Gastroesophageal sphincter (tissue), 4 donors: ENCODE data around the gene RFX3. TPM values are rescaled to one million over a fixed set of nuclear protein-coding genes. Genes with fewer than 3 reads are reported as not detected.

Experiments used
- ATAC-seq: fragments of 150-250 bp; one replicate; pipeline ENCODE4 v1.9.1; 2016; ENCODE audit warnings: mild to moderate bottlenecking, moderate library complexity
- H3K27ac ChIP-seq, 4 donors: fragments of 200-600 bp; sonication (generic) in 3 of 4; 1 replicate in 3 of 4; 2 replicates in 1 of 4; pipeline ENCODE4 v1.5.1; 2016 to 2019
- H3K27me3 ChIP-seq: fragments of 200-600 bp; sonication (generic); one replicate; pipeline ENCODE4 v1.5.1; 2019
- H3K36me3 ChIP-seq, 2 donors: fragments of 200-600 bp; sonication (generic); one replicate each; pipeline ENCODE4 v1.5.1; 2019; ENCODE audit warnings: control low read depth in 1 of 2
- H3K4me1 ChIP-seq, 3 donors: fragments of 200-600 bp; sonication (generic); 1 replicate in 2 of 3; 2 replicates in 1 of 3; pipeline ENCODE4 v1.5.1; 2016 to 2019; ENCODE audit warnings: control low read depth in 2 of 3
- H3K4me3 ChIP-seq, 2 donors: fragments of 200-600 bp; sonication (generic); one replicate each; pipeline ENCODE4 v1.5.1; 2019; ENCODE audit warnings: mild to moderate bottlenecking in 1 of 2, moderate library complexity in 1 of 2
- H3K9me3 ChIP-seq, 3 donors: fragments of 200-600 bp; sonication (generic); one replicate each; pipeline ENCODE4 v1.5.1; 2017 to 2019; ENCODE audit warnings: control low read depth in 2 of 3
- CTCF ChIP-seq, 4 experiments: fragments of 200-600 bp in 2 of 4; fragments of 450-650 bp in 2 of 4; sonication (generic) in 1 of 4; IDR thresholded peaks; one replicate each; pipeline ENCODE4 v1.5.1; 2017 to 2019; ENCODE audit warnings: antibody characterized with exemption in 4 of 4, mild to moderate bottlenecking in 2 of 4, moderate library complexity in 2 of 4
- EP300 ChIP-seq: sonication (generic); formaldehyde crosslinking; IDR thresholded peaks from one replicate; pipeline ENCODE4 v1.6.1; 2017; ENCODE audit warnings: antibody characterized with exemption, mild to moderate bottlenecking
- POLR2A ChIP-seq, 2 donors: fragments of 450-650 bp; IDR thresholded peaks; one replicate each; pipeline ENCODE4 v1.6.1; 2017; ENCODE audit warnings: antibody characterized with exemption in 2 of 2, mild to moderate bottlenecking in 2 of 2, moderate library complexity in 1 of 2
- POLR2AphosphoS5 ChIP-seq: sonication (generic); formaldehyde crosslinking; IDR thresholded peaks from one replicate; pipeline ENCODE4 v1.6.1; 2017; ENCODE audit warnings: antibody characterized with exemption
- WGBS, 2 donors: methylation state at CpG; one replicate each; pipeline ENCODE4 v1.1.5; 2018; ENCODE audit warnings: low coverage in 1 of 2; 5-methylcytosine and 5-hydroxymethylcytosine counted together
- total RNA-seq, 4 donors: library from RNA; depleted of rRNA; stranded (reverse); fragments of >200 nt; gene quantifications; one replicate each; pipeline ENCODE4 v1.1.0, GENCODE V29; 2016

The RFX3 gene
- total RNA-seq, 4 donors from 2014 or later, result 5.6 to 9.0 (median 7.7) TPM

- Histone ChIP-seq H3K27me3 (no peaks in the 10 kb centered on the region), H3K36me3 (peaks cover 0 to 5% of the 10 kb centered on the region in 2 donors), H3K4me1 (no peaks in the 10 kb centered on the region), H3K9me3 (no peaks in the 10 kb centered on the region), H3K4me3 (no peak overlapping the region), H3K27ac (no peak overlapping the region)
- ATAC-seq, result no peak
- 88% methylated on average over 1 of the region's 1 CpG; no CpG with 5 or more reads in 1 of the 2 donors for WGBS, 2 donors
- TF ChIP-seq EP300, result no peak
- no peak for TF ChIP-seq POLR2A (IDR thresholded peaks at IDR 0.05)
- no peak for TF ChIP-seq CTCF (IDR thresholded peaks at IDR 0.05)
- no peak for TF ChIP-seq POLR2AphosphoS5
These were observed 139.9 kb downstream of the RFX3 start for GRCh38 chr9:3385871-3386270.

DNA sequence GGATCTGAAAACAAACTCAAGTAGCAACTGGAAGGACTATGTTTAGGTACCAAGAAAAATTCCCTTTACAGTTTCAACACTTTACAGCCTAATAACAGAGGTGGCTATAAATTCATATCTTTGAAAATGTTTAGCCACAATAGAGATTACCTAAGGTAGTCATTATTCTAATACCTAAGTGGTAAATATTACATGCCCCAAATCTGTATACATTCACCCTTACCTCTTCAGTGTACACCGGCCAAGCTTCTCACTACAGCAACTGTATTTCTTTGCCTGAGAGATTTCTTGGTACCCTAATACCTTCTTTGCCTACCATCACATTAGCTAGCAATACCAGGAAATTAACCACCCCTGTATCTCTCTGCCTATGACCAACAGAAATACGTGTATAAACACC is 154.0 kb downstream of the RFX3 start:
- WGBS, 2 donors, result 92 to 93% methylated on average over 2 of the region's 2 CpGs
- Histone ChIP-seq H3K27ac (no peak overlapping the region), H3K27me3 (no peaks in the 10 kb centered on the region), H3K9me3 (no peaks in the 10 kb centered on the region), H3K4me3 (no peak overlapping the region), H3K4me1 (peaks cover 0 to 11% (median 0%) of the 10 kb centered on the region in 3 donors), H3K36me3 (no peaks in the 10 kb centered on the region)
- TF ChIP-seq CTCF (IDR thresholded peaks at IDR 0.05) (no peak), POLR2A (IDR thresholded peaks at IDR 0.05) (no peak), POLR2AphosphoS5 (no peak), EP300 (no peak)
- ATAC-seq, result no peak

GRCh38 chr9:3370715-3371114 is 155.1 kb downstream of the RFX3 start:
- H3K27ac ChIP-seq, result no peak overlapping the region
- H3K27me3 ChIP-seq, result no peaks in the 10 kb centered on the region
- H3K4me1 ChIP-seq, result peaks cover 0 to 11% (median 0%) of the 10 kb centered on the region in 3 donors
- no peak overlapping the region for H3K4me3 ChIP-seq
- no peak for TF ChIP-seq POLR2AphosphoS5
- no peak for ATAC-seq
- no peaks in the 10 kb centered on the region for H3K36me3 ChIP-seq
- no peaks in the 10 kb centered on the region for H3K9me3 ChIP-seq

GRCh38 chr9:3367185-3367584 is 158.6 kb downstream of the RFX3 start:
- TF ChIP-seq CTCF (IDR thresholded peaks at IDR 0.05) (no peak), POLR2AphosphoS5 (no peak), POLR2A (IDR thresholded peaks at IDR 0.05) (no peak), EP300 (no peak)
- H3K4me1 ChIP-seq, result peaks cover 0 to 21% (median 0%) of the 10 kb centered on the region in 3 donors
- no peak overlapping the region for H3K27ac ChIP-seq
- no peaks in the 10 kb centered on the region for H3K27me3 ChIP-seq
- no peaks in the 10 kb centered on the region for H3K9me3 ChIP-seq
- no peaks in the 10 kb centered on the region for H3K36me3 ChIP-seq
- H3K4me3 ChIP-seq, result no peak overlapping the region
- no peak for ATAC-seq
- 93 to 94% methylated on average over 2 of the region's 2 CpGs for WGBS, 2 donors

DNA sequence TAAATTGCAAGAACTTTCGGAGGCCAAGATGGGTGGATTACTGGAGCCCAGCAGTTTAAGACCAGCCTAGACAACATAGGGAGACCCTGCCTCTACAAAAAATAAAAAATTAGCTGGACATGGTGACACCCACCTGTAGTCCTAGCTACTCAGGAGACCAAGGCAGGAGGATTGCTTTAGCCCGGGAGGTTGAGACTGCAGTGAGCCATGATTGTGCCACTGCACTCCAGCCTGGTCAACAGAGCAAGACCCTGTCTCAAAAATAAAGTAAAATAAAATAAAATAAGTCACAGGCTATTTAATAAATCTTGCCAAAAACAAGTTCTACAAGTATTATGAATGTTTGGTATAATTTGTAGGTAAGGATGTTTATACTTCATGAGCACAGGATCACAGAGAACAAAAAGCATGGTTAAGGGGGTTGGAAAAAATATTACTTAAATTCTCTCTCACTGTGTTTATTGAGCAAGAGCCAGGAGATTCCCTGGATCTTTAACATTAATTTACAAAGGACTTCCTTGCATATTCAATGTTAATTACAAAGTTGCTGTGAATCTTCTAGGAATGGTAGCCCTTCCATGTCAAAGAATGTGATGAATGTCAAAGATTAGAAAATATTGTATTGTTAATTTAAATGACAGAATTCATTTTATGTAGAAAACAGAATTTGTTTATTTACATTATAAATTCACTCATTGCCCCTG is 164.0 kb downstream of the RFX3 start:
- no peak overlapping the region for H3K27ac ChIP-seq
- no peak for TF ChIP-seq POLR2A (IDR thresholded peaks at IDR 0.05)
- TF ChIP-seq EP300, result no peak
- TF ChIP-seq CTCF (IDR thresholded peaks at IDR 0.05), result no peak
- no peak for TF ChIP-seq POLR2AphosphoS5
- no peak overlapping the region for H3K4me3 ChIP-seq
- no peaks in the 10 kb centered on the region for H3K36me3 ChIP-seq
- H3K27me3 ChIP-seq, result no peaks in the 10 kb centered on the region
- peaks cover 0 to 27% (median 0%) of the 10 kb centered on the region in 3 donors for H3K4me1 ChIP-seq
- no peaks in the 10 kb centered on the region for H3K9me3 ChIP-seq
- ATAC-seq, result no peak
- 88 to 92% methylated on average over 2 of the region's 2 CpGs for WGBS, 2 donors
